Naive B cell (primary cell): ENCODE data around the gene SLC9A8. TPM values are rescaled to one million over a fixed set of nuclear protein-coding genes. Genes with fewer than 3 reads are reported as not detected.

Source experiments
- ATAC-seq, 2 donors: fragments of 150-1000 bp; cut with Tn5 transposase; 2 replicates each; pipeline ENCODE4 v1.10.0; 2021; ENCODE audit warnings: low read depth in 2 of 2, mild to moderate bottlenecking in 2 of 2, moderate library complexity in 2 of 2
- DNase-seq: peaks from one replicate; pipeline ENCODE4 v3.0.0; 2022
- H3K27ac Mint-ChIP-seq, 6 donors: one replicate each; pipeline ENCODE4 v1.8.0; 2020 to 2022; ENCODE audit warnings: mild to moderate bottlenecking in 6 of 6, mixed read lengths in 6 of 6, moderate library complexity in 5 of 6, inconsistent platforms in 2 of 6
- H3K27me3 Mint-ChIP-seq, 3 donors: one replicate each; pipeline ENCODE4 v1.8.0; 2021 to 2022; ENCODE audit warnings: mixed read lengths in 3 of 3, mild to moderate bottlenecking in 1 of 3
- H3K36me3 Mint-ChIP-seq, 2 donors: one replicate each; pipeline ENCODE4 v1.8.0; 2020 to 2022; ENCODE audit warnings: mixed read lengths in 2 of 2, inconsistent platforms in 1 of 2, mild to moderate bottlenecking in 1 of 2
- H3K4me1 Mint-ChIP-seq, 3 donors: one replicate each; pipeline ENCODE4 v1.8.0; 2020 to 2022; ENCODE audit warnings: mixed read lengths in 3 of 3, inconsistent platforms in 1 of 3, mild to moderate bottlenecking in 1 of 3, moderate library complexity in 1 of 3
- H3K4me3 Mint-ChIP-seq, 8 donors: one replicate each; pipeline ENCODE4 v1.8.0; 2020 to 2022; ENCODE audit warnings: mild to moderate bottlenecking in 8 of 8, mixed read lengths in 8 of 8, moderate library complexity in 8 of 8, inconsistent platforms in 2 of 8
- H3K9me3 Mint-ChIP-seq, 7 donors: one replicate each; pipeline ENCODE4 v1.8.0; 2020 to 2022; ENCODE audit warnings: mixed read lengths in 7 of 7, mild to moderate bottlenecking in 5 of 7, inconsistent platforms in 2 of 7, moderate library complexity in 1 of 7
- polyA plus RNA-seq, 6 donors: library from polyadenylated mRNA; unstranded; fragments of 300-500 nt; fragmentation: Illumina TruSeq; gene quantifications; one replicate each; pipeline ENCODE4 v1.2.3, GENCODE V29; 2021; ENCODE audit warnings: low read depth in 6 of 6

Gene SLC9A8
- polyA plus RNA-seq, 6 donors from 2014 or later, result 6.4 to 14.2 (median 10.7) TPM

- H3K9me3 Mint-ChIP-seq, result no peaks in the 10 kb centered on the region
- no peak for ATAC-seq
- no peak overlapping the region for H3K4me3 Mint-ChIP-seq
- no peaks in the 10 kb centered on the region for H3K27me3 Mint-ChIP-seq
- peaks cover under 1 to 4% (median under 1%) of the 10 kb centered on the region in 3 donors for H3K4me1 Mint-ChIP-seq
- H3K27ac Mint-ChIP-seq, result peak overlapping the region in 1 of 6 donors; percentile 40
- no peak for DNase-seq
- H3K36me3 Mint-ChIP-seq, result peaks cover 15 to 27% of the 10 kb centered on the region in 2 donors
These were observed 53.4 kb downstream of the SLC9A8 start for GRCh38 chr20:49866051-49866450.

DNA sequence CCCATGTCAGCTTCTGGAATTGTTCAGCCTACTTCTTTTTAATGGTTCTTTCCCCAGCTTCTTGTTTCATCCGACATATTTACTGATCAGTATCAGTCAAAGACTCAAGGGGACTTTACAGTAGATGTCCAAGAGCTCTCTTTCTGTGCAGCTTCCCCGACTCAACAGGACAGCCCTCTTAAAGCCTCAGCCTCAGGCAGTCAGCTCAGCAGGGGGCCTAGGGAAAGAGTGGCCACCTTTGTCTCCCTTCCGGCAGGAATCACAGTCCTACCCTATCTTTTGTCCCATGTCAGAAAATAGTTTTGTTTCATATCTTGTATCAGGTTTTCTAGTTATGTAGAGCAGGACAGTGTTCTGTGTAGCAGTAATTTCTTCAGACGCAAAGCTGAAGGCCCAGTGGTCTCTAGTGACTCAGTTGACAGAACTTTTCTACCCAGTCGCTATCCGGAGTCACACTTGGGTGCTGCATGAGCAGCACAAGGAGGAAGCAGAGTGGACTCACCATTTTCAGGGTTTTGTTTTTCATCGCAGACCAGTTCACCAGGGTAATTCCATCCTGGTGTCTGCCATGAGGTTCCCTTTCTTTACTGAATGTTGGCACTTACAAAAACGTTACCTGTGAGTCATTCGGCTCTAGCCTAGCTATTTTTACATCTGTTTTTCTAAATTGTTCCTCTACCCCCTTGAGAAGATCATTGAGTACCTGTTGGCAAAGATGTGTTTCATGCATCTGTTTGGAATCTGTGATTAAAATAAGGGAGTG, 55.0 kb downstream of the SLC9A8 start:
- no peak overlapping the region for H3K4me3 Mint-ChIP-seq
- H3K36me3 Mint-ChIP-seq, result peaks cover 15 to 27% of the 10 kb centered on the region in 2 donors
- no peaks in the 10 kb centered on the region for H3K9me3 Mint-ChIP-seq
- peaks cover 0 to 4% (median 0%) of the 10 kb centered on the region in 3 donors for H3K4me1 Mint-ChIP-seq
- H3K27ac Mint-ChIP-seq, result peak overlapping the region in 1 of 6 donors; percentile 23
- DNase-seq (no peak), ATAC-seq (no peak)
- no peaks in the 10 kb centered on the region for H3K27me3 Mint-ChIP-seq

DNA sequence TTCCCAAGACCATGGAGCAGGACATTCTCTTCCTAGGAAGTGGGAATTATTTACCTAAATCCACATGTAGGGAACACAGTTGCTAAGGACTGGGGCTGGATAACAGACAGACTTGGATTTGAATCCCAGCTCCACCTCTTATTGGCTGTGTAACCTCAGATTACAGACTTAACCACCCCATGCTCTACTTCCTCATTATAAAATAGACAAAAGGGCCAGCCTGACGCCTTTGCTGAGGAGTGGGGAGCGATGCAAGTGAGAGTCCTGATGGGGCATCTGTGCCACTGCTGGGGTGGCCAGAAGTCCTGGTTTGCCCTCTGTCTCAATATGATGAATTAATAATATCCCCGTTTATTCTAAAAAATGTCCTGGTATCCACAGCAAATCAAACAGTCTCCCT, 55.9 kb downstream of the SLC9A8 start:
- Mint-ChIP-seq H3K4me1 (peaks cover 0 to 4% (median 0%) of the 10 kb centered on the region in 3 donors), H3K9me3 (no peaks in the 10 kb centered on the region), H3K36me3 (peaks cover 15 to 27% of the 10 kb centered on the region in 2 donors), H3K27ac (peak overlapping the region in 1 of 6 donors; percentile 39), H3K4me3 (peak overlapping the region in 1 of 8 donors; percentile 13), H3K27me3 (no peaks in the 10 kb centered on the region)
- DNase-seq (no peak), ATAC-seq (no peak)

DNA sequence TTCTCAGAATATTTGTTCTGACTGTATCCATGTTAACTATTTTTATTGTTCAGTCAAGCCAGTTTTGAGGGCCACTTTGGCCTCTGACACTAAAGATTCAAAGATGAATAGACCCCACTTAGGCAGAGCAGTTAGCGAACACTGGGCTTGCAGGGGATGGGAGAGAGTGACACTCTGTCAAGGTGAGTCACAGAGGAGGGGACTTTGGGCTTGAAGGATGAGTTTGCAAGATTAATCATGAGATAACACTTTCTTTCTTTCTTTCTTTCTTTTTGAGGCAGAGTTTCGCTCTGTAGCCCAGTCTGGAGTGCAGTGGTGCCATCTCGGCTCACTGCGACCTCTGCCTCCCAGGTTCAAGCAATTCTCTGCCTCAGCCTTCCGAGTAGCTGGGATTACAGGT, 56.3 kb downstream of the SLC9A8 start:
- Mint-ChIP-seq H3K9me3 (no peaks in the 10 kb centered on the region), H3K27ac (peak overlapping the region in 1 of 6 donors; percentile 39), H3K27me3 (no peaks in the 10 kb centered on the region), H3K36me3 (peaks cover 15 to 27% of the 10 kb centered on the region in 2 donors), H3K4me3 (peak overlapping the region in 1 of 8 donors; percentile 13), H3K4me1 (peaks cover 0 to 4% (median 0%) of the 10 kb centered on the region in 3 donors)
- DNase-seq (no peak), ATAC-seq (no peak)

GRCh38 chr20:49870261-49870660, 57.6 kb downstream of the SLC9A8 start:
- peak overlapping the region in 1 of 6 donors; percentile 80 for H3K27ac Mint-ChIP-seq
- no peak for ATAC-seq
- no peaks in the 10 kb centered on the region for H3K27me3 Mint-ChIP-seq
- no peak overlapping the region for H3K4me3 Mint-ChIP-seq
- peaks cover 7 to 25% of the 10 kb centered on the region in 2 donors for H3K36me3 Mint-ChIP-seq
- H3K9me3 Mint-ChIP-seq, result no peaks in the 10 kb centered on the region
- no peak for DNase-seq
- peaks cover 0 to 4% (median 0%) of the 10 kb centered on the region in 3 donors for H3K4me1 Mint-ChIP-seq

- Mint-ChIP-seq H3K4me1 (peaks cover 0 to 4% (median 0%) of the 10 kb centered on the region in 3 donors), H3K36me3 (peaks cover 7 to 25% of the 10 kb centered on the region in 2 donors), H3K9me3 (no peaks in the 10 kb centered on the region), H3K27ac (peak overlapping the region in 1 of 6 donors; percentile 80), H3K4me3 (no peak overlapping the region), H3K27me3 (no peaks in the 10 kb centered on the region)
- DNase-seq (no peak), ATAC-seq (no peak)
These were observed 58.8 kb downstream of the SLC9A8 start for GRCh38 chr20:49871391-49871948.

DNA sequence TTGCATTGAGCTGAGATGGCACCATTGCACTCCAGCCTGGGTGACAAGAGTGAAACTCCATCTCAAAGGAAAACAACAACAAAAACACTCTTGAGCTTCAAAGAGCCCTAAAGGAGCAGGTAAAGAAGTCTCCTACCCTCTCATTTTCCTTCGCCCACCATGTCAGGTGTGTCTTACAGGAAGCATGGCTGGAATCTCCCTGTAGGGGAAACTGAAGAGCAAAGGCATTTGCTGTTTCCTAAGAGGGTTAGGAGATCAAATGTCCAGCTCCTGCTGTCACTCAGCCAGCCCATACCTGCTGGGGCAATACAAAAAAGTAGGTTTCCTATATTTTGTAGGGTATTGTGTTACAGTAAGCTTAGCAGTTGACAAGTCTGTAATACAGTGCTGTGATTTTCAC, 59.4 kb downstream of the SLC9A8 start:
- no peak for DNase-seq

DNA sequence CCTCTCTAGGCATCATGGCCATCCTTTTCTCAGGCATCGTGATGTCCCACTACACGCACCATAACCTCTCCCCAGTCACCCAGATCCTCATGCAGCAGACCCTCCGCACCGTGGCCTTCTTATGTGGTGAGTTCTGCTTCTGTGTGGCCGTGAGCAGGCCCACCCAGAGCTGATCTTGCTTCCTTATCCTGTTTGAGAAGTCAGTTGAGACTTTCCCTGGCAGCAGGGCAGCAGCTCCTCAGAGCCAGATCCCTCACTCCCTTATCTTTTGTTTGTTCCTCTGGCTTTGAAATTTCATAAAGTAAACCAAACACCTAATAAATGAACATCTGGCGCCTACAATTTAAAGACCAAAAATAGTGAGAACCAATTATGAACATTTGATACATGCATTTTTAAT, 62.1 kb downstream of the SLC9A8 start:
- no peaks in the 10 kb centered on the region for H3K4me1 Mint-ChIP-seq
- no peak overlapping the region for H3K4me3 Mint-ChIP-seq
- H3K27me3 Mint-ChIP-seq, result no peaks in the 10 kb centered on the region
- peaks cover 7 to 11% of the 10 kb centered on the region in 2 donors for H3K36me3 Mint-ChIP-seq
- no peak for ATAC-seq
- DNase-seq, result no peak
- peak overlapping the region in 1 of 6 donors; percentile 29 for H3K27ac Mint-ChIP-seq
- H3K9me3 Mint-ChIP-seq, result no peaks in the 10 kb centered on the region

More for the DNA sequence above, 59.4 kb downstream of the SLC9A8 start:
- Mint-ChIP-seq H3K36me3 (peaks cover 7 to 19% of the 10 kb centered on the region in 2 donors), H3K4me3 (no peak overlapping the region), H3K27ac (no peak overlapping the region), H3K9me3 (no peaks in the 10 kb centered on the region), H3K4me1 (peaks cover 0 to 4% (median 0%) of the 10 kb centered on the region in 3 donors), H3K27me3 (no peaks in the 10 kb centered on the region)
- no peak for ATAC-seq

DNA sequence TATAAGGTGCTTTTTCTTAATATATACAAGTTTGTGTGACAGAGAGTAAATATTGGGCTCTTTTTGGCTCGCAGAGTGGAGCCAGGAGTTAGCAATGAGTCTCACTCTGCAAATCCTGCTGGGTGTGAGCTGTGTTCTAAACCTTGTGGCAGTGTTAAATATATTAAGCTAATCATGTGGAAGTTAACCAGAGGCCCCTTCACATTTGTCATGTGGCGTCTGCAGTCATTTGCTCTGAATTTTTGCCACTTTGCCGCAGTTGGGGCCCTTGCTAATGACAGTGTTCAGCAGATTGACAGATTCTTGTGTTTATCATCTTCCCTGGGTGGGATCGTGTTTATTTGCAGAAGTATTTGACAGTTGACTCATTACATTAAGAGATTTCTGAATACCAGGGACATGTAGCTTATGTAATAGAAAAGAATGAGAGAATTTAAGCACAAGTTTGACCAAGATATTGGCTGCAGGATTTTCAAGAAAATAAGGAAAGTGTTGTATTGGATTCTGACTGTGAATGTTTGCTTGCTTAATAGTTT, 64.8 kb downstream of the SLC9A8 start:
- DNase-seq (no peak), ATAC-seq (no peak)
- Mint-ChIP-seq H3K27me3 (no peaks in the 10 kb centered on the region), H3K4me1 (no peaks in the 10 kb centered on the region), H3K4me3 (no peak overlapping the region), H3K36me3 (peaks cover 7 to 15% of the 10 kb centered on the region in 2 donors), H3K9me3 (no peaks in the 10 kb centered on the region), H3K27ac (no peak overlapping the region)

DNA sequence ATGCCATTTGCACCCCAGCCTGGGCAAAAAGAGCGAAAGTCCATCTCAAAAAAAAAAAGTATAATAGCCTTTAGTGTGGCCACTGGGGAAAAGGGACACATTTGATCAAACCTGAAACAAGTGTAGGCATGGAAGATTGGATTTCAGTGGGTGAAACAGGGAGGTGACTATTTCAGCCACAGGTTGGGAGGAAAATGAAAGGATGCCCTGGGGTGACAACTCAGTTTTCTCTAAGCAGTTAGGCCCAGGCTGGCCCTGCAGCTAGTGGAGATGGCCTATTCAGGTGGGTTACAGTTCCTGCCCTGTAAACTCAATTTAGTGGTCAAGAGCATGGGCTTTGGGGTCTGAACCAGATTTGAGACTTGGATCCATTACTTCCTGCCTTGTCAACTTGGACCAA, 66.3 kb downstream of the SLC9A8 start:
- Mint-ChIP-seq H3K36me3 (peaks cover 7 to 25% of the 10 kb centered on the region in 2 donors), H3K27me3 (no peaks in the 10 kb centered on the region), H3K27ac (no peak overlapping the region), H3K9me3 (no peaks in the 10 kb centered on the region), H3K4me1 (no peaks in the 10 kb centered on the region), H3K4me3 (no peak overlapping the region)
- ATAC-seq (no peak), DNase-seq (no peak)

DNA sequence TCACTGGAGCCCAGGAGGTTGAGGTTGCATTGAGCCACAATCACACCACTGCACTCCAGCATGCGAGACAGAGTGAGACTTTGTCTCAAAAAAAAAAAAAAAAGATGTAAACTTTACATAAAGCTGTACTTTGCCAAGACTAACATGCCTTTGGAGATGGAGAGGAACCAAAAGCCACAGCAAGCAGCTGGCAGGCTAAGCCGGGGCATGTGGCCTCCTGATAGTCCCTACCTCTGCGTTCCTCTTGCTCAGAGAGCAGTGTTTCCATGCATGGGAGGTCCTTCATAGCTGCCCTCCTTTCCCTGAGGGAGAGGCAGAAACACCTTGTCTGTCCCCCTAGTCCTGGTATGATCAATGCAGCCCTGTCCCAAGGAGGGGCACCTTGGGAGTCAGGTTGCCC, 67.5 kb downstream of the SLC9A8 start:
- Mint-ChIP-seq H3K27ac (peak overlapping the region in 1 of 6 donors; percentile 47), H3K9me3 (no peaks in the 10 kb centered on the region), H3K36me3 (peaks cover 0 to 25% of the 10 kb centered on the region in 2 donors), H3K4me1 (no peaks in the 10 kb centered on the region), H3K4me3 (no peak overlapping the region), H3K27me3 (no peaks in the 10 kb centered on the region)
- DNase-seq (no peak), ATAC-seq (no peak)

- no peak overlapping the region for H3K4me3 Mint-ChIP-seq
- no peaks in the 10 kb centered on the region for H3K9me3 Mint-ChIP-seq
- ATAC-seq (no peak), DNase-seq (no peak)
- H3K4me1 Mint-ChIP-seq, result no peaks in the 10 kb centered on the region
- peak overlapping the region in 3 of 6 donors; percentile 44 to 76 (median 47) for H3K27ac Mint-ChIP-seq
- H3K27me3 Mint-ChIP-seq, result no peaks in the 10 kb centered on the region
- peaks cover 0 to 26% of the 10 kb centered on the region in 2 donors for H3K36me3 Mint-ChIP-seq
These were observed 68.3 kb downstream of the SLC9A8 start for GRCh38 chr20:49880724-49881445.

DNA sequence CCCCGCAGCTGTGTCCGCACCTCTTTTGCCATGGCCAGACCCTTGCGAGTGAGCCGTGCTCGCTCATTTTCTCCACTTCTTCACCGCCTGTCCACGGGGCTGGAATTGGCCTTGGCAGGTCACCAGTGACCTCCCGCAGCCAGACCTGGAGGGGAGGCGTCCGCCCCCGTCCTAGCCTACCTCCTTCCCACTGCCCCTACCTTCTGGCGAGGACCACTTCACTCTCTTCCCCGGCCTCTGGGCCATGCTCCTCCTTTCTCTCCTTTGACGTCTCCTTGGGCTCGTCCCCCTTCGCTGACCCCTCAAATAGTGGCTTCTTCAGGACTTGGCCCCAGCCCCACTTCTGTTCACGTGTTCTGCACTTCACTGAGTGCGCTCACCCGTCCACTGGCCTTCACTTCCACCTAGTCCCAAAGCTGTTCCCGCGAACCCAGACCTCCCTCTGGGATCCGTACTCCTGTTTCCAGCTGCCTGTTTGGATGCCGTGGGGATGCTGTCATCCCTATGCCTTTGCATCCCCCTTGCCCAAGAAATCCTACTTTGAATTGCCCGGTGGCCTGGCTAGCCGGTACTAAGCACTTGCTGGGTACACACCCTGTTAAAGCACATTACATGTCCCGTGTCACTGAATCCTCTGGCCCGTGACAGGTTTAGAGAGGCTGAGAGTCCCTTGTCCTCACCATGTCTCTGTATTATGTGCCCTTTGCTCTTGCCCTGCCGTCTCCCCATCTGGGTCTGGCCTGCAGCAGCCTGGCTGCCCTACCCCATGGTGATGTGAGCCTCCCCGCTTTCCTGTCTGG, 69.7 kb downstream of the SLC9A8 start:
- Mint-ChIP-seq H3K27me3 (no peaks in the 10 kb centered on the region), H3K9me3 (no peaks in the 10 kb centered on the region), H3K4me1 (peaks cover 0 to 4% (median 2%) of the 10 kb centered on the region in 3 donors), H3K4me3 (no peak overlapping the region), H3K36me3 (peaks cover 0 to 34% of the 10 kb centered on the region in 2 donors), H3K27ac (peak overlapping the region in 2 of 6 donors; percentile 25 to 69)
- ATAC-seq (no peak), DNase-seq (no peak)
